GM12874 (cell line): ENCODE results near the gene CFB.

Experiments used
- CTCF ChIP-seq: IDR thresholded peaks from 2 replicates; pipeline ENCODE4 v1.5.1; 2011; ENCODE audit warnings: low read depth, mild to moderate bottlenecking, control low read depth, low read length, moderate library complexity; ENCODE audit not compliant: insufficient read depth

CFB gene

DNA sequence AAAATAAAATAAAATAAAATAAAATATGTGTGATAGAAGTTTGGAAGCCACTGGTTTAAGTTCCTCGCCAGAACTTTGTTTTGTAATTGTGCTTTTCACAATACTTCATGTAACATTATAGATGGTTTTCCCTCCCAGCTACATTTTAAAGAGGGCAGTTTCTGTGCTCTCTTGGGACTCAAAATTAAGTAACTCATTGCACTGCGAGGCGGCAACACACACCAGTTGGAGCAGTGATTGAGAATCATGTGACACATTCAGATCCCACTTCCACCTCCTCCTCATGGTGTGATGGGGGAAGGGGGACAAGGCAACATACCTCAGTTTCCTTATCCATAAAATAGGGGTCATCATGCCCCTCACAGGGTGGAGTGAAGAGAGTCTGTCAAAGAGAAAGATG, 10.9 kb upstream of the CFB start:
- TF ChIP-seq CTCF: no peak

- no peak for TF ChIP-seq CTCF
These were observed 10.1 kb upstream of the CFB start for GRCh38 chr6:31935823-31936222.

- no peak for TF ChIP-seq CTCF
These were observed 5.6 kb upstream of the CFB start for GRCh38 chr6:31940256-31940664.

GRCh38 chr6:31943742-31944141, 2.2 kb upstream of the CFB start:
- no peak for TF ChIP-seq CTCF

GRCh38 chr6:31945154-31945506, 765 bp upstream of the CFB start:
- no peak for TF ChIP-seq CTCF

GRCh38 chr6:31946370-31946885, 533 bp downstream of the CFB start:
- TF ChIP-seq CTCF: no peak

- no peak for TF ChIP-seq CTCF
These were observed 1.3 kb downstream of the CFB start for GRCh38 chr6:31947070-31947675.

- no peak for TF ChIP-seq CTCF
These were observed 2.0 kb downstream of the CFB start for GRCh38 chr6:31947864-31948263.
